K562 (cell line): Measurements from ENCODE around the gene TUBGCP5. TPM values are rescaled to one million over a fixed set of nuclear protein-coding genes. Genes with fewer than 3 reads are reported as not detected.

ENCODE experiments used
- ATAC-seq: fragments of 200-7000 bp; cut with Tn5 transposase; 3 replicates; pipeline ENCODE4 v1.9.1; 2020; ENCODE audit warnings: moderate library complexity
- BruUV-seq: library from RNA; stranded (reverse); fragments of 400-500 nt; replicated peaks from 2 replicates; lab custom pipeline; 2021; lab: Mats Ljungman, UMichigan
- CTCF ChIA-PET: fragments of 300-600 bp; formaldehyde crosslinking; extraction: SDS; loops from one replicate; lab custom pipeline; 2021; ENCODE audit warnings: low intra/inter-chr PET ratio; lab: Yijun Ruan, JAX
- POLR2A ChIA-PET: fragments of 300-600, 350-650 bp; sonication (Branson Sonifier 250); formaldehyde crosslinking; extraction: SDS; loops from one replicate; lab custom pipeline; 2021; ENCODE audit warnings: antibody characterized with exemption, inconsistent platforms; lab: Yijun Ruan, JAX
- DNase-seq, 4 experiments: peaks; one replicate each; pipeline versions ENCODE4 v3.0.0 to v3.0.0-alpha.2; 2011 to 2018; ENCODE audit warnings: low spot score in 3 of 4, mixed read lengths in 3 of 4; ENCODE audit errors: extremely low read depth in 1 of 4
- FAIRE-seq: peaks from 2 replicates; lab custom pipeline; 2011; peaks lifted over from hg19 to GRCh38; lab: Jason Lieb, UNC
- H2AFZ ChIP-seq: 2 replicates; pipeline ENCODE4 v1.6.0; 2011; ENCODE audit warnings: low read depth, low read length, control low read depth, inconsistent platforms
- H3K27ac ChIP-seq: fragments of 200-600 bp; 3 replicates; pipeline ENCODE4 v1.8.0; 2011; ENCODE audit warnings: low read depth, mild to moderate bottlenecking, control low read depth, inconsistent platforms, low read length, moderate library complexity, mixed read lengths; ENCODE audit errors: extremely low read depth
- H3K27me3 ChIP-seq, 2 experiments: fragments of 300-600 bp in 1 of 2; 2 replicates in 1 of 2; 3 replicates in 1 of 2; pipeline versions ENCODE4 v1.6.0 to v1.8.0; 2011; ENCODE audit warnings: inconsistent platforms in 2 of 2, low read length in 2 of 2, mild to moderate bottlenecking in 1 of 2, mixed read lengths in 1 of 2, moderate library complexity in 1 of 2; ENCODE audit not compliant: control insufficient read depth in 2 of 2, insufficient read depth in 2 of 2
- H3K36me3 ChIP-seq: fragments of 300-600 bp; 3 replicates; pipeline ENCODE4 v1.8.0; 2011; ENCODE audit warnings: mild to moderate bottlenecking, low read length, inconsistent platforms; ENCODE audit not compliant: control insufficient read depth, insufficient read depth
- H3K4me1 ChIP-seq, 2 experiments: fragments of 200-600 bp in 1 of 2; replicated peaks in 1 of 2; 2 replicates in 1 of 2; 3 replicates in 1 of 2; pipeline versions ENCODE4 v1.5.1 to v1.8.0; 2011; ENCODE audit warnings: inconsistent platforms in 2 of 2, low read length in 2 of 2, mild to moderate bottlenecking in 1 of 2, mixed read lengths in 1 of 2, moderate library complexity in 1 of 2; ENCODE audit not compliant: control insufficient read depth in 2 of 2, insufficient read depth in 2 of 2
- H3K4me2 ChIP-seq: 2 replicates; pipeline ENCODE4 v1.6.1; 2011; ENCODE audit warnings: low read length, control low read depth, inconsistent platforms, mixed read lengths; ENCODE audit not compliant: insufficient read depth
- H3K4me3 ChIP-seq: fragments of 200-600 bp; sonication (generic), shearing (Covaris generic); 2 replicates; pipeline ENCODE4 v1.5.1; 2016; ENCODE audit warnings: control low read depth, inconsistent platforms
- H3K79me2 ChIP-seq: fragments of 200-600 bp; 3 replicates; pipeline ENCODE4 v1.8.0; 2011; ENCODE audit warnings: low read length, inconsistent platforms; ENCODE audit not compliant: control insufficient read depth, insufficient read depth
- H3K9ac ChIP-seq, 2 experiments: 2 replicates each; pipeline versions ENCODE4 v1.6.0 to v1.6.1; 2011; ENCODE audit warnings: low read depth in 2 of 2, low read length in 2 of 2, control low read depth in 1 of 2, inconsistent platforms in 1 of 2, mild to moderate bottlenecking in 1 of 2, mixed read lengths in 1 of 2; ENCODE audit not compliant: insufficient read depth in 1 of 2
- H3K9me1 ChIP-seq: one replicate; pipeline ENCODE4 v1.6.0; 2011; ENCODE audit warnings: inconsistent platforms, mild to moderate bottlenecking, low read length, moderate library complexity; ENCODE audit not compliant: control insufficient read depth, insufficient read depth
- H3K9me3 ChIP-seq: replicated peaks from 2 replicates; pipeline ENCODE4 v1.5.1; 2011; ENCODE audit warnings: low read depth, low read length, inconsistent platforms; ENCODE audit not compliant: control insufficient read depth, insufficient read depth
- H4K20me1 ChIP-seq: replicated peaks from 2 replicates; pipeline ENCODE4 v1.6.1; 2011; ENCODE audit warnings: low read length, inconsistent platforms, mixed read lengths; ENCODE audit not compliant: control insufficient read depth, insufficient read depth
- DMBX1 ChIP-seq: fragments of 250-450 bp; sonication (Bioruptor Pico); IDR thresholded peaks from 2 replicates; pipeline ENCODE4 v1.8.0; 2022; ENCODE audit warnings: inconsistent platforms, mild to moderate bottlenecking, moderate library complexity, borderline replicate concordance
- HDAC2 ChIP-seq: fragments of 450-650 bp; IDR thresholded peaks from 2 replicates; pipeline ENCODE4 v1.6.1; 2016; ENCODE audit warnings: mild to moderate bottlenecking
- JUN ChIP-seq, 2 experiments: sonication (generic) in 1 of 2; formaldehyde crosslinking in 1 of 2; IDR thresholded peaks; 2 replicates each; pipeline versions ENCODE4 v1.6.1 to v1.8.0; 2012 to 2022; ENCODE audit warnings: borderline replicate concordance in 2 of 2, mild to moderate bottlenecking in 2 of 2, improper control_type of control experiment in 1 of 2, low read depth in 1 of 2, low read length in 1 of 2, missing genetic modification reagents in 1 of 2
- KAT2B ChIP-seq: IDR thresholded peaks from one replicate; pipeline ENCODE4 v1.6.1; 2012; ENCODE audit warnings: low read depth, mild to moderate bottlenecking, control low read depth, inconsistent platforms, low read length, moderate library complexity
- KDM2B ChIP-seq: fragments of 250-450 bp; sonication (Bioruptor Pico); IDR thresholded peaks from 2 replicates; pipeline ENCODE4 v1.8.0; 2021; ENCODE audit warnings: mild to moderate bottlenecking, moderate library complexity
- NBN ChIP-seq: fragments of 450-650 bp; IDR thresholded peaks from 2 replicates; pipeline ENCODE4 v1.6.1; 2016; ENCODE audit warnings: low read depth, mild to moderate bottlenecking
- PURB ChIP-seq: sonication (generic); formaldehyde crosslinking; IDR thresholded peaks from 2 replicates; pipeline ENCODE4 v1.9.0; 2021; ENCODE audit warnings: low read depth, mild to moderate bottlenecking, missing genetic modification reagents
- RAD51 ChIP-seq: fragments of 450-650 bp; IDR thresholded peaks from 2 replicates; pipeline ENCODE4 v1.7.1; 2016; ENCODE audit warnings: low read depth, mild to moderate bottlenecking, borderline replicate concordance
- SPI1 ChIP-seq: IDR thresholded peaks from 2 replicates; pipeline ENCODE4 v1.6.1; 2011; ENCODE audit warnings: low read depth, low read length, control low read depth, borderline replicate concordance
- YBX1 ChIP-seq: fragments of 450-650 bp; IDR thresholded peaks from 2 replicates; pipeline ENCODE4 v1.7.1; 2016; ENCODE audit warnings: mild to moderate bottlenecking
- ZNF197 ChIP-seq: fragments of 200-800 bp; sonication (Bioruptor generic); IDR thresholded peaks from 2 replicates; pipeline ENCODE4 v1.6.1; 2016; ENCODE audit warnings: low read depth, missing genetic modification characterization, missing compliant biosample characterization
- ZNF589 ChIP-seq: fragments of 200-800 bp; sonication (Bioruptor generic); IDR thresholded peaks from 2 replicates; pipeline ENCODE4 v1.6.1; 2016; ENCODE audit warnings: low read depth, missing genetic modification characterization, missing compliant biosample characterization
- WGBS: fragments of 100-300 bp; shearing (Covaris generic); methylation state at CpG from one replicate; pipeline ENCODE4 v1.1.6; 2016; ENCODE audit warnings: low coverage, mixed read lengths; ENCODE audit not compliant: insufficient coverage; ENCODE audit errors: missing lambda C conversion rate; 5-methylcytosine and 5-hydroxymethylcytosine counted together
- in situ Hi-C: fragments of 300-500 bp; cut with MboI; formaldehyde crosslinking; loops from 4 replicates; pipeline ENCODE4 v1.15.0; 2018; ENCODE audit warnings: inconsistent platforms, mixed read lengths
- intact Hi-C: fragments of 100-400 bp; cut with micrococcal nuclease; formaldehyde crosslinking; loops from 2 replicates; pipeline ENCODE4 v1.14.2; 2022
- polyA plus RNA-seq, 8 experiments: library from polyadenylated mRNA; depleted of rRNA in 4 of 8; stranded (reverse) in 5 of 8; unstranded in 3 of 8; fragments of >200 nt; fragmentation: Nextera tagmentation in 2 of 8; fragmentation: Illumina TruSeq in 1 of 8; extraction: Ambion mirVana in 2 of 8; extraction: Trizol in 1 of 8; gene quantifications; 2 replicates each; pipeline versions ENCODE4 v1.2.1 to v1.2.3, GENCODE V29; 2011 to 2014; ENCODE audit warnings: inconsistent platforms in 1 of 8, missing spikeins in 1 of 8
- total RNA-seq, 7 experiments: library from RNA; depleted of rRNA in 6 of 7; stranded (reverse); fragments of >200 nt in 6 of 7; fragmentation: Illumina TruSeq in 2 of 7; extraction: Trizol in 2 of 7; gene quantifications; 2 replicates each; pipeline versions ENCODE4 v1.2.1 to v1.2.3, GENCODE V29; 2011 to 2021; ENCODE audit warnings: low replicate concordance in 1 of 7
- TF ChIP-seq, protein P1 (sequence below): fragments of 250-450 bp; sonication (Bioruptor Pico); IDR thresholded peaks from 2 replicates; pipeline ENCODE4 v1.8.0; 2021; ENCODE audit warnings: mild to moderate bottlenecking, moderate library complexity
- TF ChIP-seq, protein P2 (sequence below): sonication (generic); formaldehyde crosslinking; IDR thresholded peaks from 2 replicates; pipeline ENCODE4 v1.8.1; 2023; ENCODE audit warnings: mild to moderate bottlenecking, missing genetic modification reagents
- TF ChIP-seq, protein P3 (sequence below): fragments of 250-450 bp; sonication (Bioruptor Pico); IDR thresholded peaks from 2 replicates; pipeline ENCODE4 v1.5.0; 2020; ENCODE audit warnings: mild to moderate bottlenecking
- TF ChIP-seq, protein P4 (sequence below): fragments of 250-450 bp; sonication (Bioruptor Pico); IDR thresholded peaks from 2 replicates; pipeline ENCODE4 v1.8.0; 2021; ENCODE audit warnings: borderline replicate concordance, mild to moderate bottlenecking, moderate library complexity; ENCODE audit not compliant: poor library complexity, severe bottlenecking

Gene TUBGCP5
- total and polyA plus RNA-seq, 9 of the 15 experiments (the other 6 are each of a cell fraction or from before 2014, with no cell fraction given) = 5.8 to 33.9 (median 23.2) TPM

DNA sequence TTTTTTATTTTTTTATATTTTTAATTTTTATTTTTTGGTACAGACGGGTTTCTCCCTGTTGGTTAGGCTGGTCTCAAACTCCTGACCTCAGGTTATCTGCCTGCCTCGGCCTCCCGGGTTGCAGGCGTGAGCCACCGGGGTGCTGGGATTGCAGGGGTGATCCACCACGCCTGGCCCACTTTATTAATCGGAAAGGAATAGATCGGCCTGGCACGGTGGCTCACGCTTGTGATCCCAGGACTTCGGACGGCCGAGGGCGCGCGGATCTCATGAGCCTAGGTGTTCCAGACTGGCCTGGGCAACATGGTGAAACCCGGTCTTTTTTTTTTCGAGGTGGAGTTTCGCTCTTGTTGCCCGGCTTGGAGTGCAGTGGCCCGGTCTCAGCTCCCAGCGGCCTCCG, 26.5 kb upstream of the TUBGCP5 start:
- H3K9ac ChIP-seq = no peak overlapping the region
- intact Hi-C loops (no loop called here), in situ Hi-C loops (no loop called here)
- no peak for DNase-seq
- H3K9me3 ChIP-seq = no peaks in the 10 kb centered on the region; the same call in 1 of the 2 replicates
- H3K9me1 ChIP-seq = no peaks in the 10 kb centered on the region
- no peaks in the 10 kb centered on the region for H3K36me3 ChIP-seq
- H4K20me1 ChIP-seq = no peaks in the 10 kb centered on the region
- ChIA-PET POLR2A (no interaction called here), CTCF (no interaction called here)
- no peak for FAIRE-seq
- no peaks in the 10 kb centered on the region for H3K79me2 ChIP-seq
- peaks cover 0 to 8% of the 10 kb centered on the region in 2 experiments; a peak in 2 of 5 replicates for H3K27me3 ChIP-seq
- no peak overlapping the region for H3K4me3 ChIP-seq
- no peak for TF ChIP-seq JUN (IDR thresholded peaks at IDR 0.05; ENCODE audit: borderline replicate concordance, low read depth, low read length)
- TF ChIP-seq JUN (CRISPR knock-in tag; IDR thresholded peaks at IDR 0.05; ENCODE audit: borderline replicate concordance) = no peak
- TF ChIP-seq PURB (CRISPR knock-in tag) = no peak
- no peak for TF ChIP-seq RAD51
- TF ChIP-seq DMBX1 = no peak
- no peak for TF ChIP-seq SPI1
- no peak for TF ChIP-seq NBN
- TF ChIP-seq, protein P1, sequence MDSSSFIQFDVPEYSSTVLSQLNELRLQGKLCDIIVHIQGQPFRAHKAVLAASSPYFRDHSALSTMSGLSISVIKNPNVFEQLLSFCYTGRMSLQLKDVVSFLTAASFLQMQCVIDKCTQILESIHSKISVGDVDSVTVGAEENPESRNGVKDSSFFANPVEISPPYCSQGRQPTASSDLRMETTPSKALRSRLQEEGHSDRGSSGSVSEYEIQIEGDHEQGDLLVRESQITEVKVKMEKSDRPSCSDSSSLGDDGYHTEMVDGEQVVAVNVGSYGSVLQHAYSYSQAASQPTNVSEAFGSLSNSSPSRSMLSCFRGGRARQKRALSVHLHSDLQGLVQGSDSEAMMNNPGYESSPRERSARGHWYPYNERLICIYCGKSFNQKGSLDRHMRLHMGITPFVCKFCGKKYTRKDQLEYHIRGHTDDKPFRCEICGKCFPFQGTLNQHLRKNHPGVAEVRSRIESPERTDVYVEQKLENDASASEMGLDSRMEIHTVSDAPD (CRISPR knock-in tag) = no peak
- TF ChIP-seq HDAC2 = no peak
- TF ChIP-seq, protein P2, sequence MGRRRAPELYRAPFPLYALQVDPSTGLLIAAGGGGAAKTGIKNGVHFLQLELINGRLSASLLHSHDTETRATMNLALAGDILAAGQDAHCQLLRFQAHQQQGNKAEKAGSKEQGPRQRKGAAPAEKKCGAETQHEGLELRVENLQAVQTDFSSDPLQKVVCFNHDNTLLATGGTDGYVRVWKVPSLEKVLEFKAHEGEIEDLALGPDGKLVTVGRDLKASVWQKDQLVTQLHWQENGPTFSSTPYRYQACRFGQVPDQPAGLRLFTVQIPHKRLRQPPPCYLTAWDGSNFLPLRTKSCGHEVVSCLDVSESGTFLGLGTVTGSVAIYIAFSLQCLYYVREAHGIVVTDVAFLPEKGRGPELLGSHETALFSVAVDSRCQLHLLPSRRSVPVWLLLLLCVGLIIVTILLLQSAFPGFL = no peak
- TF ChIP-seq ZNF589 (CRISPR knock-in tag) = no peak
- TF ChIP-seq, protein P3, sequence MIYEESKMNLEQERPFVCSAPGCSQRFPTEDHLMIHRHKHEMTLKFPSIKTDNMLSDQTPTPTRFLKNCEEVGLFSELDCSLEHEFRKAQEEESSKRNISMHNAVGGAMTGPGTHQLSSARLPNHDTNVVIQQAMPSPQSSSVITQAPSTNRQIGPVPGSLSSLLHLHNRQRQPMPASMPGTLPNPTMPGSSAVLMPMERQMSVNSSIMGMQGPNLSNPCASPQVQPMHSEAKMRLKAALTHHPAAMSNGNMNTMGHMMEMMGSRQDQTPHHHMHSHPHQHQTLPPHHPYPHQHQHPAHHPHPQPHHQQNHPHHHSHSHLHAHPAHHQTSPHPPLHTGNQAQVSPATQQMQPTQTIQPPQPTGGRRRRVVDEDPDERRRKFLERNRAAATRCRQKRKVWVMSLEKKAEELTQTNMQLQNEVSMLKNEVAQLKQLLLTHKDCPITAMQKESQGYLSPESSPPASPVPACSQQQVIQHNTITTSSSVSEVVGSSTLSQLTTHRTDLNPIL (CRISPR knock-in tag) = no peak
- TF ChIP-seq KAT2B = no peak
- TF ChIP-seq KDM2B (CRISPR knock-in tag) = no peak
- no peak for TF ChIP-seq YBX1
- TF ChIP-seq, protein P4, sequence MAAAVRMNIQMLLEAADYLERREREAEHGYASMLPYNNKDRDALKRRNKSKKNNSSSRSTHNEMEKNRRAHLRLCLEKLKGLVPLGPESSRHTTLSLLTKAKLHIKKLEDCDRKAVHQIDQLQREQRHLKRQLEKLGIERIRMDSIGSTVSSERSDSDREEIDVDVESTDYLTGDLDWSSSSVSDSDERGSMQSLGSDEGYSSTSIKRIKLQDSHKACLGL (CRISPR knock-in tag) = no peak
- TF ChIP-seq ZNF197 (CRISPR knock-in tag) = no peak
- no peak overlapping the region for H2AFZ ChIP-seq
- H3K27ac ChIP-seq = no peak overlapping the region
- BruUV-seq = no TSS peak
- ATAC-seq = no peak
- H3K4me2 ChIP-seq = no peak overlapping the region
- 38% methylated on average over 23 of the region's 23 CpGs for WGBS
- peaks cover 0 to 9% of the 10 kb centered on the region in 2 experiments; a peak in 2 of 5 replicates for H3K4me1 ChIP-seq
